Measurements from ENCODE around the gene LHPP.
A peak's percentile ranks its signal among the peaks of the same experiment; 100 is the strongest.
"Not testable (repeated sequence)": the region's sequence is repeated elsewhere in the genome, so short reads cannot be mapped to it uniquely, and the experiment has no call there.

The LHPP gene

GRCh38 chr10:124573726-124574455 lies 112.3 kb downstream of the LHPP start:
- no peak for DNase-seq (ENCODE audit: low spot score)

GRCh38 chr10:124574456-124575070 lies 112.9 kb downstream of the LHPP start:
- DNase-seq (ENCODE audit: low spot score) = no peak

GRCh38 chr10:124575107-124576035 lies 113.7 kb downstream of the LHPP start:
- DNase-seq (ENCODE audit: low spot score) = no peak

- DNase-seq (ENCODE audit: low spot score) = no peak
Observed at GRCh38 chr10:124576526-124577420, 115.2 kb downstream of the LHPP start.

GRCh38 chr10:124577651-124578050 lies 116.0 kb downstream of the LHPP start:
- DNase-seq (ENCODE audit: low spot score) = no peak

GRCh38 chr10:124578231-124579010 lies 116.8 kb downstream of the LHPP start:
- no peak for DNase-seq (ENCODE audit: low spot score)

GRCh38 chr10:124579011-124579399 lies 117.4 kb downstream of the LHPP start:
- no peak for DNase-seq (ENCODE audit: low spot score)

GRCh38 chr10:124586142-124586541 lies 124.5 kb downstream of the LHPP start:
- no peak for DNase-seq (ENCODE audit: low spot score)

GRCh38 chr10:124587811-124588211 lies 126.2 kb downstream of the LHPP start:
- no peak for DNase-seq (ENCODE audit: low spot score)

- not testable (repeated sequence) for DNase-seq (ENCODE audit: low spot score)
Observed at GRCh38 chr10:124588341-124588735, 126.7 kb downstream of the LHPP start.

GRCh38 chr10:124588736-124589490 lies 127.3 kb downstream of the LHPP start:
- DNase-seq (ENCODE audit: low spot score) = peak; percentile 8

GRCh38 chr10:124589491-124590041 lies 127.9 kb downstream of the LHPP start:
- DNase-seq (ENCODE audit: low spot score) = no peak

GRCh38 chr10:124590216-124591122 lies 128.8 kb downstream of the LHPP start:
- DNase-seq (ENCODE audit: low spot score) = no peak

GRCh38 chr10:124591123-124591495 lies 129.5 kb downstream of the LHPP start:
- DNase-seq (ENCODE audit: low spot score) = no peak

GRCh38 chr10:124592101-124592500 lies 130.5 kb downstream of the LHPP start:
- DNase-seq (ENCODE audit: low spot score) = no peak

- DNase-seq (ENCODE audit: low spot score) = no peak
Observed at GRCh38 chr10:124592736-124593430, 131.3 kb downstream of the LHPP start.

- no peak for DNase-seq (ENCODE audit: low spot score)
Observed at GRCh38 chr10:124593431-124593985, 131.9 kb downstream of the LHPP start.

- DNase-seq (ENCODE audit: low spot score) = no peak
Observed at GRCh38 chr10:124594240-124594639, 132.6 kb downstream of the LHPP start.
